GM21515 (cell line): ENCODE measurements around the gene DRD2.

ENCODE experiments used
- ATAC-seq: cut with Tn5 transposase; IDR thresholded peaks from one replicate; pipeline ENCODE4 v1.9.1; 2021; ENCODE audit not compliant: unreplicated experiment

The DRD2 gene

DNA sequence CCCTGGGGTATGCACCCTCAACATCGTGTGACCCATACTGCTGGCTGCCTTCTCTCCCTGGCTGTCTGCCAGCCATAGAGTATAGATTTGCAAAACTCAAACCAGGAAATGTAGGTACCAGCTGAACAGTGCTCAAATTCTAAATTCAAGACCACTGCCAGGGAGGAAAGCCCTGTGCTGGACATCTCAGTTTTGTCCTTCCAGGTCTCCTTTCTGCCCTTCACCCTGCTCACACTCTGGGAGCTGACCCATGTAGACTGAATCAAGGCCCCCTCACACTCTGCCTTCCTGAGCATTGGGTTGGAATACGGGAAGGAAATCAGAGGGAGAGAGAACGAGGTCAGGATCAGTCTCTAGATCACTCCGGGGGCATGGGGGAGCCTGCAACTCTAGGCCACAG, 12.4 kb upstream of the DRD2 start:
- ATAC-seq, result no peak

DNA sequence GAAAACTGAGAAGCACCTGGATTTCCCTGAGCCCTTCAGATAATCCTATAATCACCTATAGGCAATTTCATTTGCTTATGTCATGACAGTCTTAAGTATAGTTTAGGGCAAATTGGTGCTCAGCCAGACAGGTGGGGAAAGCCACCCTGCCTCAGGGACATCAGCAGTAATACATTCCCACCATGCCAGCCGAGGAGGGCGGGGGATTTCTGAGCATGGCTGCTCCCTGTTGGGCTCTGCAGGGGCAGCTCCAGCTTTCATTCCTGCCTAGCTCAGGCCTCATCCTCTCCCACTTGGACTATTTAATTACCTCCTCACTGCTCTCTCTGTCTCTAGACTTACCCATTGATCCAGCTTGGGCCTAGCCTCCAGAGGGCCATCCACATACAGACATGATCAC, 9.0 kb upstream of the DRD2 start:
- ATAC-seq, result no peak

DNA sequence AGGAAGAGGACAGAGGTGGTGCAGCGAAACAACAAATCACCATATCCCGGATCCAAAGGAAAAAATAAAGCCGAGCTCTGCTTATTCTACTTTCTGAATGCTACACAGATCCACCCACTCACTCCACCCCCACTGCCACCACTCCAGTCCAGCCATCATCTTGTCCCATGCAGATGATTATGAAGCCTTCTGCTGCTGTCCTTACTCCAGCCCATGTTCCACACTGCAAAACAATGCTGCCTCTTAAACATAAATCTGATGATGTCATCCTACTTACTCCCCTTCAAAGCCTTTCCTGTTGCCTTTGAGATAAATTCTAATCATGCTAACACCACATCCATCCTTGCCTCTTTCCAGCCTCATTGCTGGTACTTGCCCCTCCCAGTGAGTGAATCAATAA, 6.5 kb upstream of the DRD2 start:
- ATAC-seq, result no peak

DNA sequence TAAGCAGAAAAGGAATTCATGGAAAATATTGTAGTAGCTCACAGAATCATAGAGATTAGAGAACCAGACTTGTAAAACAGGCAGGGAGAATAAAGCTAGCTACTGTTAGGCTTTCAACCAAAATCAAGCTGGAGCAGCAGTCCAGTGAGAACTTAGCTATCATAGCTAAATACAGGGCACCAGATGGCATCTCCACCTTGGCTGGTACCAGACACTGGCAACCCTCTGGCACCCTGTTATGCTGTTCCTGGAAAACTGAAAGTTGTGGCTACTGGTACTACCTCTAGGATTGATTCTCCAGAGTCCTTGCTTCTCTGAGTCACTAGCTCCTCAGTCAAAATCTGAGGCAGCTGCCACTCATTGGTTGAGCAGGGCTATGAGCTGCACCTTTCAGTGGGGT, 6.0 kb upstream of the DRD2 start:
- ATAC-seq, result no peak

DNA sequence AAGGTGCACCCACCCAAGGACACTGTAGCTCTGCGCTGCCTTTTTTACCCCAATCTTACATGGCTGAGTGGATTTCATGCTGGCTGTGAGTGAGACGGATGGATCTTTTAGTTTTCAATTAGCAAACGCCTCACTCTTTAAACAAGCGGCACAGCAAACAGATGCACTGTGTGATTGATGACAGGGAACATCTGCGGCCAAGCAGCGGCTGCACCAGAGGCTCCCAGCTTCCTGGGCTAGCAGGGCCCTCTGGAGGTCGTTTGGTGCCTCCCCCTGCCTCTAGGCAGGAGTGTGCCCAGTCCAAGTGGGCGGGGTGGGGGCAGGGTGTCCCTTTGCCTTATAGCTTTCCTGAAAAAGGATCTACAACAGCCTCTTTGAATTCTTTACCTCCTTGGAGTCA, 2.1 kb upstream of the DRD2 start:
- no peak for ATAC-seq

DNA sequence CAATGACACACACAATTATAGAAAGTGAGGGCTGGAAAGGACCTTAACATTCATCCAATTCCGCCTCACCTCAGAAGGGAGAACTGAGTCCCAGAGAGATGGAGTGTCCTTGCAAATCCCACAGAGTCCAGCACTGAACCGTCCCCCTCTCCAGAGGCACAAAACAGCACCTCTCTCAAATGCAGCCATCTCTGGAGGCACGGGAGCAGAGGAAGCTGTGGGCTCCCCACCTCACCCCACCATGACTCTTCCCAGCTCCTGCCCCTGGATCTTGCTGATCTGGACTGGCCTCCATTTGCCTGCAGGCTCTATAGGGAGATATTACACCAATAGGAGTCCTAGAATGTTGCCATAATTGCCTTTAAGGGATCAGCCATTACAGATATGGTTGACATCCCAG, 1.4 kb upstream of the DRD2 start:
- no peak for ATAC-seq

DNA sequence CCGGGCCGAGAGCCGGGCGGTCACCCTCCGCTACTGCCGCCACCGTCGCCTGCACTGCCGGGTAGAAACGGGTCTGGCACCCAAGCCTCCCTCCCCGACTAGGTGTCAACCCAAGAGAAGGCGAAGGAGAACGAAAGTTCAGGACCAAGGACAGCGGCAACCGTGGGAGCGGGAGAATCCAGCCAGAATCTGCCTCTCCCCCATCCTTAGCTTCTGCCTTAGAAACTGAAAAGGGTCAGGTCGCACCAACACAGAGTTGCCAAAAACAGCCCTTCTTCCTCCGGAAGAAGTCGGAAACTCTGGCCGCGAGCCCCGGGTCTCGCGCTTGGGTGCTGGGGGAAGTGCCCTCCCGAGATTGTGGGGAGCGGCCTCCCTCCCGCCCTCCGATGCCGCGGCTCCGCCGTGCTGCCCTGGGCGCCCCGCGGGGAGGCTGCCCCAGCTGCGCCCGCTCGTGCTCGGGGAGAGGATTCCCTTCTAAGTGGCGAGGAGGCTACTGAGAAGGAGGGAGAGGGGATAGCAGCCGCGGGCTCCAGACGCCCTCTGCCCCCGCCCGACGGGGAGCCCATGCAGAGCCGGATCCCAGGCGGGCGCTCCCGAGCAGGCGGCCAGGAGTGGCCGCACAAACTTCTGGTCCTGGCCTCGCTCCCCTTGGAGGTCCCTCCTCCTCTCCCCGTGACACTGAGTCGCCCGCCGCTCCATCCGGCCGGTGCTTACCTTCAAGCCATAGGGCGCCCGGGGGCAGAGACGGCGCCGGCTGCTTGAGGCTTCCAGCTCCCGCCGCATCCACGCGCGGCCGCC, 637 bp downstream of the DRD2 start:
- no peak for ATAC-seq

DNA sequence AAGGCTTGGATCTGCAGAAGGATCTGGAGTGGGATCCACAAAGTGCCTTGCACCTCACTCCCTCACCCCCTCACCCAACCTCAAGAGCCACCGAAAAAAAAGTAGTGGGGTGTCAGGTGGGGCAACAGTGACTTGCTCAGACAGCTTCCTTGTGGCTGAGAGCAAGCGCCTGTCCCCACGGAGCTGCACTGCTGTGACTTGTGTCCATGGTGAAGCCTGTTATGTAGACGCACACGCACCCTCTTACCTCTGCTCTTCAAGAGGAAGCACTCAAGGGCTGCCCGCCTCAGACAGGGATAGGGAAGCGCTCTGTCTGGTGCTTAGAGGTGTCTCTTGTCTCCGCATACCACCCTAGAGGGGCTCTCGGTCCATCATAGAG, 1.2 kb downstream of the DRD2 start:
- no peak for ATAC-seq

DNA sequence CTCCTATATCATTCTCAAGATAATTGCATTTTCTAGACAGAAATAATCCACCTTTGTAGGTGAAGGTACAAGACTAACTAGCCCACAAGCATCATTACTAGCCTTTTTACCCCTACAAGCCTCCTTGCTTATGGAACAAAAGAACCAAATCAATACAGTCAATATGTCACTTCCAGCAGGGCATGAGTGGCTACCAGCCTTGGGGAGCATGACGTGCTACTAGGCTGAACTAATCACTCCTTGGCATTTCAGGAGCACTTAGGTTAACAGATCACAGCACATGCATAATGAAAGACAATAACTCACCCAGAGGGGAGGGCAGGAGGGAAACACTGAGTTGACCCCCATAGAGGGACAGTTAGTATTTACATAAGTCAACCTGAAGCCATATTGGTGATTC, 2.7 kb downstream of the DRD2 start:
- ATAC-seq, result no peak

DNA sequence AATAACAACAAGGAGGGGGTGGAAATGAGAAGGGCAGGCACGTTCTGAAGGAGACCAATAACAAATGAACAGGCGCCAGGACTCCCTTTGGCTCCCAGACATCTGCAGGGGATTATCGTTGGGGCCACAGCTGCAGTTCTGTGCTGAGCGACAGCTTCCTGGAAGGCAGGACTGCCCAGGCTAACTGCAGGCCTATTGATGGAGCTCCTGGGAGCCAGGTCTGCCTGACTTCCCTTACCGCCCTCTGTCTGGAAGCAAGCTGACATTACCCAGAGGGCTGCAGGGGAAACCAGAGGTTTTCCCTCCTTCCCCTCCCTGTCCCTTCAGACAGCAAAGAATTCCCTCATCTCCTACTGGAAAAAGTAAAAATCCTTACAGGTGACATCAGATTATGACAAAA, 5.0 kb downstream of the DRD2 start:
- no peak for ATAC-seq

DNA sequence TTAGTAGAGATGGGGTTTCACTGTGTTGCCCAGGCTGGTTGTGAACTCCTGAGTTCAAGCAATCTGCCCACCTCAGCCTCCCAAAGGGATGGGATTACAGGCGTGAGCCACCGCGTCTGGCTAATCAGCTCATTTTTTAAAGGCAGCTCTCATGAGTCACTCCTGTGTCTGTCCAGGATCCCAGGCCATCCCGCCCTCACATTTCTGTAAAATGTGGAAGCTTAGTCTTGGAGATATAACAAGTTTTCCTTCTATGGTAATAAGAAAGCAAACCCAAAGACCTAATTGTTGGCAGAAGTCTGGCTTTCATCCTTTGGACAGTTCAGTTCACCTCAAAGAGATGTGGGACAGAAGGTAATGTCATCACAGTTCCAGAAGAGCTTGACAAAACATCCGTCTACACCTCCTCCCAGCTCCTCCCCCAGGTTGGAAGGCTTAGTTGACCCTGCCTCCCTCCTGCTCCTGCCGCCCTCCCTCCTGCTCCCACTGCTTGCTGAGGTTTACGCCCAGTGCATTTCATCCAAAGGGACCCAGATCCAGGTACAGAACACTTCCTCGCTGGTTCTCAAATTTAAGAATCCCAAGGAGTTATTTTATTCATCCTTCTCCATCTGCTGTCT, 6.4 kb downstream of the DRD2 start:
- ATAC-seq, result no peak

DNA sequence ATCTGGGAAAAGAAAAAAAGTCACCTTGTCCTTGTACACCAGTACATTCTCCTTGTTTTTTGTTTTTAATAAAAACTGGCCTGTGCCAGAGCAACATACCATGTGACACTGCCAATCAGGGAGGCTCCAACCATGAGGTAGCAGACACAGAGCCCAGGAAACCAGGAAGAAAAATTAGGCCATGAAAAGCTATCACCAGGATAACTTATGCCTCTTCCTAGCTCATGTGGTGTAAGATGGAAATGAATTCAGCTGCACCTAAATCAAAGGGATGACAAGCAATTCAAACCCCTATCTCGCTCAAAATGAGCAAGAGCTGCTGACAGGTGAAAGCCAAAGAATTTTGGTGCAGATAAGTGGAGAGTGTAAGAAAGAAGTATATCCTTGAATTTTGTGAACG, 7.7 kb downstream of the DRD2 start:
- no peak for ATAC-seq

DNA sequence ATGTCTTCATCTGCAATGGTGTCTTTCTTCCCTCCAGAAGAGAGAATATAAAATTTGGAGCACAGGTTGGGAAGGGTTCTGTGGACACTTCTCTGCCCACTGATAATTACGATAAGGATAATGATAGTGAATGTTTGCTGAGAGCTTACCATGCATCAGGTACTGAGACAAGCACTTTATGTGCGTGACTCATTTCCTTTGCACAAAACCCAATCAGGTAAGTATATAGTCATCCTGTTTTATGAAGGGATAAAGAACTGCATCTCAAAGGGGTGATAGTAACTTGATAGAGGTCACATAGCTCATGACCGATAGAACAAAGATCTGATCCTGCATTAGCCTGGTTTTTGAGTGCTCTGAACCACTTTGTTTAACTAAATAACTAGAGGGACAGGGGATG, 9.4 kb downstream of the DRD2 start:
- ATAC-seq, result no peak

DNA sequence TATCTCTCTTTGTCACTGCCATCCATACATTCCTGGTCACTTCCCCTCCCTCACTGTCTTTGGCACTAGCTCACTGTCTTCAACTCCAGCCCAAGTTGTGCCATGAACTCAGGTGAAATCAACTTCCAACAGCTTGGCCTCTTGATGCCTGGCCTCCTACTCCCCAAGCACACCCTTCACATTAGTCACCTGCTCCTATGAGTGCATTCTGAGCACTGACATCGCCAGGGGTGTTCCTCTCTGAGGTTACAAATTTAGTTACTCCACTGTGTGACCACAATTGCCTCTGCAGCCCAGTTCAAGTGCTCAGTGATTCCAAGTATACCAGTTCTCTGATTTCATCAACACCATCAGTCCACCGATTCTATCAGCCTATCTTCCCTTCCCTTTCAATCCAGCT, 10.8 kb downstream of the DRD2 start:
- no peak for ATAC-seq

DNA sequence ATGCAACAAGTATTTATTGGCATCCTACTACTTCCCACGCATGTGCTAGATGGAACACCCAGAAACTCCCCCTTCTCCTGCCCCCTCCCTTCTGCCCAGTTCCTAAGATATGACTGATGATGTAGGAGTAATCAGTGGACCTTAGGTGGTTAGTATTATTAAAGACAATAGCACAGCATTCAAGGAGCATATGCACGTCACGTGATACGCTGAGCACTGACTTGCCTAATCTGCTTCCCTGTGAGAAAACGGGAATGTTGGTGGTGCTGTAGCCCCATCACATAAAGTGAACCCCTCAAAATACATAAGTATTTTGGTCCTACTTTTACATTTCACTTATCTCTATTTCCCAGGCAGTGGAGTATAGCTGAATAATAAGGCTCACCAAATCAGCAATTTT, 12.4 kb downstream of the DRD2 start:
- ATAC-seq, result no peak

DNA sequence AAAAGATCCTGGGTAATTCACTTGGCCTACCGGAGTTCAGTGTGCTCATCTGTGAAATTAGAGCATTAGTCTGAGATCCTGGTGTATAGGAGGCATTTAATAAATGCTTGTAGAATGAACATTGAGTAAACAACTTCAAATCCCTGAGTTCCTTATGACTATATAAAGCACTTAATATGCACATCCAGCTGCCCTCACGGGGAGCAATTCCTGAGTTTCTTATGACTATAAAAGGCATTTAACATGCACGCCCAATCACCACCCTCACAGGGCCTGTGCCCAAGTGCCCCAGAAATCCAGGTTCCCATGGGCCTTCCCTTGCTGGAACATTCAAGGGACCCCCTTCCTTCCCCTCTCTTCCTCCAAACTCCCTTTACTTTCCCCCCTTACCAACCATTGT, 13.6 kb downstream of the DRD2 start:
- no peak for ATAC-seq

DNA sequence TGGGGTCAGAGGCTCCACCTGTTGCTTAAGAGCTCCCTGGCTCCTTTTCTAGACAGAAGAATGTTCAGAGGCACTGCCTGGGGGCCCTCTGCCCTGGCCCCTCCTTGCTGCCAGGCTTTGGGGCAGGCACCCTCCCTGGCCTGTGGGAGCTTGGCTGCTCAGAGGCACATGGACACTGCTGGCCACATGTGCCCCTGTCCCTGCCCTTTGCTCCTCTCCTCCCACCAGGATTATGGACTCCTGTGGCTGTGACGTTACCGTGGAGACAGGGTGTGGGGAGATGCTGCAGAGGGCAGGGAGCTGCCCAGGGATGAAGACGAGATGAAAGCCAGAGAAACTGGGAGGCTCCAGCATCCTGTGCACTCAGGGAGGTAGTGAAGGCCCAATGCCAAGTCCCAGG, 14.7 kb downstream of the DRD2 start:
- no peak for ATAC-seq

DNA sequence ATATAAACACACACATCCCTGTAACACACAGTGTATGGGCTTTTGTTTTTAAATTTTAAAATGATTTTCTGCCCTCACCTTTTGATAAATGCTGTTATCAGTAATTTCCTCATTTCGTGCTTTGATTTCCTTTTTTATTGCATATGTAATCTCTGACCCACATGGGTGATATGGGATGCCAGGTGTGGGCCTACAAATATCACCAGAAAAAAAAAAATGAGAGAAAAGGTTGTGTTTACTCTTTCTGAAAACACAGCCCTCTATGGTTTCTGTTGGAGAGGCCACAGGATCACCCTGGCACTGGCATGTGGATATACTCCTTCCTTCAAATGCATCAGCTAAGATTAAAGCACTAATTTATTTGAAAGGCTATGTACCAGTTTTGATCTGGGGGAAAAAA, 17.0 kb downstream of the DRD2 start:
- no peak for ATAC-seq

DNA sequence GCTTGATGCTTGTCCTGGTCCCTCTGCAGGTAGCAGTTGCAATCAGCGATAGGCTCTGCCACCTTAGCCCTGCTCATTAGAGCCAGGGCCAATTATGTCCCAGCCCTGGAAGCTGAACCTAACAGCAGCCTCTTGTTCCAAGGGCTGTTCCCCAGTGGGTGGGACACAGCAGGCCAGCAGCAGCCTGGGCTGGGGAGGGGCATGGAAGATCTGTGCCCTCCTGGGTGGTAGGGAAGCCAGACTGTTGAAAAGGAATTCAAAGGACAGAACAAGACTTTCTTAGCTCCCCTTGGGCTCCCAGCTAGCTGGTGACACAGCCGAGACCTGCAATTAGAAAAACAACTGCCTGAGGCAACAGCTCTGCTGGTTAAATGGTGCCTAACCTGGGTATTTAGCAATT, 17.4 kb downstream of the DRD2 start:
- no peak for ATAC-seq

DNA sequence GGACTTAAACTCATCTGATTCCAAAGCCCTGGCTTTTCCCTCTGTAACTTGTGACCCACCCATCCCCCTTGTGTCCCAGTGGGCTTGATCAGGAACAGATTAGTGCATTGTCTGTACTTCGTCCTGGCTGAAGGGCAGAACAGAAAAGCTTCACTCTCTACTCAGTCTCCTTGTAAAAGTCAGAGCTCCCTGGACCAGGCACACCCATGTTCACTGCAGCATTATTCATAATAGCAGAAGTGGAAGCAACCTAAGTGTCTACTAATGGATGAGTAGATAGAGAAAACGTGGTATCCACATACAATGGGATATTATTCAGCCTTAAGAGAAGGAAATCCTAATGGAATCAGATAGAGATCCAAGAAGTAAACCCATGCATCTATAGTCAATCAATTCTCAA, 20.7 kb downstream of the DRD2 start:
- no peak for ATAC-seq

DNA sequence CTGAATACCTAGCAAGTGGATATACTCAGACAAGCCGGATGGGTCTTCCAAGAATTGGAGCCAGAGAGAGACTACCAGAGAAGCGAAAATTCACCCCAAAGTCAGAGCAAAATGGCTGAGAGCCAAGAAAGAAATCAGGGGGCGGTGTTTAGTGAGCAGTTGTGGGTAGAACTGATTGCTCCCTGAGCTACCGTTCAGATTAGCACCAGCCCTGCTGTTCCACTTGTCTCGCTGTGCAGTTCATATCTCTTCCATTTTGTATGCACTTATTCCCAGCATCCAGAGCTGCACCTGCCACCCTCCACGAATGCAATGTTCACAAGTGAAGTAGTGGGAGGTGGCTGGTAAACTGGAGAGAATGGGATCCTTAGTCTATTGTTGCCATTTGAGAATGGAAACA, 25.5 kb downstream of the DRD2 start:
- no peak for ATAC-seq

DNA sequence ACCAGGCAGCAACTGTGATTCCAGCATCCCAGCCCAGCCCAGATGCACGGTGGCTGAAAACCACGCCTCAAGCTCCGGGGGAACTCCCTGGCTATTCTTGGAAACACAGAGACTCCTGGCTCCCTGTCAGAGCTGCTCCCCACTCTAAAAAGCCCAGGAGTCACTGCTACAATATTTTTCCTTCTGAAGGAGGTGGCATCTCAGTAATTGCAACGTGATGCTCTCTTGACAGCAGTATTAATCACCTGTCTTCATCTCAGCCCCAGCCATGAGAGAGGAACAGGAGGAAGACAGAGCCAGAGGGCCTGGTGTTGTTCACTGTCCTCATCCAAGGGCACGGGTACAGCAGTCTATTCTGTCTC, 26.9 kb downstream of the DRD2 start:
- no peak for ATAC-seq

DNA sequence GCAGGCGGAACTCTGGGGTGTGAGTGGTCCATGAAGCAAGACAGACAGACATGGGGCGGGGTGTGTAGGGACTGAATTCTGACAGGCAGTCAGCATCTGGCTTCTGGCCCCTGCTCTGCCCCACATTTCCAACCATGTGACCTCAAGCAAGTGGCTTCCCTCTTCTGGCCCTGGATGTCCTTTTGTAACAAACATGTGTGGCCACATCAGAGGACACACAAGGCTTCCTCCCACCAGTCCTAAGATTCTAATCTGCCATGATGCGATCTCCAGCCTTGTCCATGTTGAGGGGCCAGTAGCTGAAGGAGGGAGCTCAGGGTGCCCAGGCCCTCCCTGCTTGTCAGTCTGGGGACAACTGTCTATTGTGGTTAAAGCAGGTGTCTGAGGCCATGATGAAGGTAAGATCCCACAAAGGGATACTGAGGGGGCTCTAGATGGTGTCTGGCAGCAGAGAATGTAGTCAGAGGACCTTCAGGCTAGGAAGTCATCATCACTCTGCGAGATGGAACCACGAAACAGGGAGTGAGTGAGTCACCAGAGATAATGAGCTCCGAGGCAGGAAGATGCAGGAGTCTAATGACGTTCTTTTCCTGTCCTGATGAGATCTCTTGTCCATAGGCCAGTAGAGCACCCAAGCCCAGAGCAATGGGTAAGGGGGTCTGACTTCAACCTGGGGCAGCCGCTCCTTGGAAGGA, 27.4 kb downstream of the DRD2 start:
- no peak for ATAC-seq
